ENCODE measurements around the gene PIP4K2A. TPM values are rescaled to one million over a fixed set of nuclear protein-coding genes. Genes with fewer than 3 reads are reported as not detected.

The PIP4K2A gene
- total and polyA plus RNA-seq, 2 of the 8 experiments (the other 6 are each of a cell fraction or from before 2014, with no cell fraction given), result 19.0 to 60.9 TPM

DNA sequence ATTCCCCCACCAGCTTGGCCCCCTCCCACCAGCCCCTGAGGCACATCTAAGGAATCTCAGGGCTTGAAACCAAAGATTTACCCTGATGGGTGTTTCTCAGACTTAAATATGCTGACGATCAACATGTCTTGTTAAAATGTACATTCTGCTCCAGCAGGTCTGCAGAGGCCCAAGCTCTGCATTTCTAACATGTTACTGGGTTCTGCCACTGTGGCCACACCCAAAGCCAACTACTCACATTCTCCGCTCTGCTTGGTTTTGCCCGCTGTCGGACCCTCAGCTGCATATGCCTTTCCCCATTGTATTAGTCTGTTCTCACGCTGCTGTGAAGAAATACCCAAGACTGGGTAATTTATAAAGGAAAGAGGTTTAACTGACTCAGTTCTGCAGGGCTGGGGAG lies 8.9 kb downstream of the PIP4K2A start:
- H3K9me3 ChIP-seq (ENCODE audit: insufficient read depth in 2 of 2, low read depth in 1 of 2, low read length in 1 of 2), result no peaks in the 10 kb centered on the region
- H2BK120ac ChIP-seq (replicated peaks; ENCODE audit: low read depth, low read length), result no peak overlapping the region
- no peak overlapping the region for H3K18ac ChIP-seq (ENCODE audit: extremely low read depth, low read length)
- no peak overlapping the region for H2BK15ac ChIP-seq (ENCODE audit: low read length)
- DNase-seq (ENCODE audit: low read depth in 1 of 2, low spot score in 2 of 2), result no peak
- peaks cover 8 to 12% of the 10 kb centered on the region in 2 experiments for H4K20me1 ChIP-seq (replicated peaks in 1 of 2; ENCODE audit: control insufficient read depth in 1 of 2, insufficient read depth in 2 of 2, low read length in 2 of 2)
- no peak overlapping the region for H3K14ac ChIP-seq (ENCODE audit: insufficient read length)
- H3K4me3 ChIP-seq (ENCODE audit: extremely low read depth in 1 of 4, insufficient read depth in 2 of 4, low read depth in 3 of 4, low read length in 4 of 4), result no peak overlapping the region
- no peak overlapping the region for H2AFZ ChIP-seq (ENCODE audit: low read length)
- no peak for FAIRE-seq
- no peaks in the 10 kb centered on the region; a peak in 1 of 8 replicates for H3K36me3 ChIP-seq (ENCODE audit: control insufficient read depth in 2 of 4, insufficient read depth in 4 of 4, low read length in 3 of 4)
- H4K91ac ChIP-seq (replicated peaks; ENCODE audit: insufficient read length, low read length), result no peak overlapping the region
- H3K79me1 ChIP-seq (ENCODE audit: low read depth, low read length), result peaks cover 17% of the 10 kb centered on the region; the same call in 1 of the 2 replicates
- peaks cover 29 to 100% of the 10 kb centered on the region in 2 experiments for H3K79me2 ChIP-seq (ENCODE audit: control insufficient read depth in 1 of 2, insufficient read depth in 2 of 2, low read length in 2 of 2)
- H2BK20ac ChIP-seq (ENCODE audit: low read length), result no peak overlapping the region
- H3K27ac ChIP-seq (ENCODE audit: low read depth, low read length), result no peak overlapping the region
- no peak overlapping the region for H3K9ac ChIP-seq (replicated peaks in 1 of 4; ENCODE audit: extremely low read depth in 1 of 4, low read depth in 3 of 4, low read length in 3 of 4)
- no peaks in the 10 kb centered on the region for H3K23me2 ChIP-seq (ENCODE audit: low read depth, low read length)
- H2BK12ac ChIP-seq (ENCODE audit: low read depth, low read length), result no peak overlapping the region
- peaks cover 2 to 19% (median 10%) of the 10 kb centered on the region in 4 experiments; a peak in 6 of 7 replicates for H3K4me1 ChIP-seq (replicated peaks in 1 of 4; ENCODE audit: control insufficient read depth in 3 of 4, insufficient read depth in 4 of 4, low read length in 3 of 4)
- H3K4me2 ChIP-seq (ENCODE audit: insufficient read depth in 1 of 2, low read depth in 2 of 2, low read length in 2 of 2), result no peak overlapping the region
- no peak overlapping the region for H3K23ac ChIP-seq (ENCODE audit: insufficient read length)
- no peak overlapping the region for H4K5ac ChIP-seq (ENCODE audit: insufficient read length, low read depth, low read length)
- no peak overlapping the region for H2BK5ac ChIP-seq (ENCODE audit: low read depth, low read length)
- H2AK5ac ChIP-seq (ENCODE audit: low read depth, low read length), result no peak overlapping the region
- no peak overlapping the region for H4K8ac ChIP-seq (ENCODE audit: extremely low read depth, insufficient read depth, low read length)
- no peak overlapping the region for H3K4ac ChIP-seq (replicated peaks; ENCODE audit: insufficient read length, low read depth, low read length)
- 88% methylated on average over 5 of the region's 5 CpGs; no CpG with 5 or more reads in 1 of the 2 experiments for WGBS, 2 experiments (ENCODE audit: extremely low coverage in 1 of 2, insufficient coverage in 1 of 2, insufficient read length in 1 of 2, insufficient replicate concordance in 2 of 2, low coverage in 1 of 2, low lambda C conversion rate in 2 of 2, missing lambda C conversion rate in 1 of 2)
- POLR2A ChIA-PET (ENCODE audit: partially characterized antibody), result interaction anchor here (1.7 kb wide), 1 partner anchor 14 kb away, joined by 9 read pairs; no protein-coding TSS in a partner anchor
- TF ChIP-seq CHD1 (IDR thresholded peaks at IDR 0.05; ENCODE audit: low read depth, low read length) (no peak), GTF2F1 (IDR thresholded peaks at IDR 0.05; ENCODE audit: borderline replicate concordance, low read depth, low read length) (no peak), CBX8 (IDR thresholded peaks at IDR 0.05; ENCODE audit: borderline replicate concordance, low read depth, low read length) (no peak), SIRT6 (IDR thresholded peaks at IDR 0.05; ENCODE audit: low read length) (no peak), TCF12 (IDR thresholded peaks at IDR 0.05; ENCODE audit: low read depth, low read length) (no peak), POU5F1 (IDR thresholded peaks at IDR 0.05; ENCODE audit: low read depth, low read length) (no peak)
- TF ChIP-seq, protein P1, sequence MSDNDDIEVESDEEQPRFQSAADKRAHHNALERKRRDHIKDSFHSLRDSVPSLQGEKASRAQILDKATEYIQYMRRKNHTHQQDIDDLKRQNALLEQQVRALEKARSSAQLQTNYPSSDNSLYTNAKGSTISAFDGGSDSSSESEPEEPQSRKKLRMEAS (IDR thresholded peaks at IDR 0.05), result no peak
- H3K27me3 ChIP-seq (replicated peaks in 1 of 4; ENCODE audit: control insufficient read depth in 3 of 4, extremely low read depth in 1 of 4, insufficient read depth in 3 of 4, low read length in 3 of 4), result no peaks in the 10 kb centered on the region
- CTCF ChIA-PET (ENCODE audit: partially characterized antibody), result no interaction called here
- no peak overlapping the region for H3K56ac ChIP-seq (replicated peaks; ENCODE audit: insufficient read length, low read depth, low read length)

Data from H1 (cell line).